ENCODE measurements around the gene ANXA6.

ANXA6 gene

DNA sequence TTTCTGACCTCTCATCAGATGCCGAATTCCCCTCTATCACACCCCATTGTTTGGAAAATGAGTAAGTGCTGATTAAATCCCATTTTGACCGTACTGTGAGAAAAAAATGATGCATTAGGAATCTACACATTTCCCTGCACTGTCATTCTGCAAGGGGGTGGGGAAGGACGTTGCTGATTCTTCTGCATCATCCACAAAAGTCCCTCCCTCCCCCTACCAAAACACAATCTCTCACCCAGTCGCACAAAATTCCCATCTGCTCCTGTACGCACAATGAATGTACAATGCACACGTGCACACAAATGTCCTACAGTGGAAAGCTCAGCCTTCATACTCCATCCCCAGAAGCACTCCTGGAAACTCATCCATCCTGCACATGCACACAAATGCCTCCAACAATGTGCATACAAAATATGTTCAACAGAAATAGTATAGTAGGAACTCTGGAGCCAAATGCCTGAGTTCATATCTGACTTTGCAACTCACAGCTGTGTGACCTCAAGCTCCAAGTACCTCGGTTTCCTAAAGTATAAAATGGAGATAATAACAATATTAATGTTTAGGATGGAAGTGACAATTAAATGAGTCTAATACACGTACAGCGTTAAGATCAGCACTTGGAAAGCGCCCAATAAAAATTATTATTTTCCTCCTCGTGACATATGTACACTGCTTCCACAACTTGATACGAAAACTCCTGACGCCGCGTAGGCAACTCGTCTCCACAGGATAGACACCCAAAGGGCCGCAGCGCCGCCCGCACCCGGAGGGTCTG, 77.6 kb downstream of the ANXA6 start:
- peak; percentile 79 for DNase-seq

- no peak for DNase-seq
Measured at GRCh38 chr5:151078490-151079262, 78.9 kb downstream of the ANXA6 start.

- DNase-seq = no peak
Measured at GRCh38 chr5:151077967-151078366, 79.6 kb downstream of the ANXA6 start.

GRCh38 chr5:151077419-151077818, 80.2 kb downstream of the ANXA6 start:
- DNase-seq = no peak

DNA sequence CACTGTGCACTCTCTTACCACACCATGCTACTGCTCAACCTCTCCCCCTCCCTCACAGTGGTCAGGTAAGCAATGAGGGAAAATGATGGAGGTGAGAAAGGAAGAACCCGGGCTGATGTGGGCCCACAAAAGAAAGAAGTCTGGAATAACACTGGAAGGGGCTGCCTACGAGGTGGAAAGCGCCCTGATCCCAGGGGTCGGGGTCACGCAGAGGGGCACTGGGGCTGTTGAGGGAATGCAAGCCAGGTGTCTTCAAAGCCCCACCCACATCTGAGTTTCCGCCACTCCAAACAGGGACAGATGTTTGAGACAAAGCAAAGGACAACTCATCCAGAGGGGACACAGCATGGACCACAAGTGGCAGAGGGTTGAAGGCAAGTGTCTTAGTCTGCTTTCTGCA, 81.0 kb downstream of the ANXA6 start:
- DNase-seq = no peak

DNA sequence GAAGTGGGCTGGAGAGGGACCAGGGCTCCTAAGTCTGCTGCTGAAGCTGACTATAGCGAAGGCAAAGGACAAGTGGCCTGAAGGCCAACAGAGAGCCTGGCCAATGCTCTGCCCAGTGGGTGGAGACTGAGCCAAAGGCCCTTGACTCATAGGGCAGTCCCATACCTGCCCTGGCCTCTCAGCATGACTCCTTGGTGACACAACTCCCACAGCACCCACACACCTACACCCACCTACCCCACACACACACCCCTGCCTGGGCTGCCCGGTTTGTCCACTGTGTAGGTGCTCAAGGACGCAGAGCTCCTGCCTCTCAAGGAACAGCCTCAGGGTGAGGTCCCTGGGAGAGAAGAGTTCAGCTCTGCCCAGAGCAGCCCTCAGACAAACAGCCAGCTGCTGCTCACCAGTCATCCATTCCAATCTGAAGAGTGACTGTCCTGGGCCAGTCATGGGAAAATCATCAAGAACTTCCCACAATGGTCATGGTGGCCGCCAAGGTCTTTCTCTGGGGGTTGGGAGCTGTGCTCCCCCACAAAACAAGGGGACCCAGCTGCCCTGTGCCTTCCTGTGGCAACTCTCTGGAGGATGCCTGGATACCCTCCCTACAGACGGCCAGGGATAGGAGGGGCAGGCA, 81.8 kb downstream of the ANXA6 start:
- DNase-seq = no peak

DNA sequence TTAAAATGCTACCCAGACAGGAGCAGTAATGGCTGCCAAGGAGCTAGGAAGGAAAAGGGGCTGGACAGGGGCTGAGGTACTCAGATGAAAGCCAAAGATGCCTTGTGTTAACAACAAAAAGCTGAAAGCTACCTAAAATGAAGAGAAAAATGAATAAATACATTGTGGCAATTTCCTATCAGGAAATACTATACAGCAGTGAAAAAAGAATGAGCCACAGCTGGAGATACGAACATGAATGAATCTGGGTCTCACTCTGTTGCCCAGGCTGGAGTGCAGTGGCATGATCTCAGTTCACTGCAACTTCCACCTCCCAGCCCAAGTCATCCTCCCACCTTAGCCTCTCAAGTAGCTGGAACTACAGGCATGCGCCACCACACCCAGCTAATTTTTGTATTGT, 83.0 kb downstream of the ANXA6 start:
- no peak for DNase-seq

GRCh38 chr5:151073280-151073679, 84.3 kb downstream of the ANXA6 start:
- no peak for DNase-seq

GRCh38 chr5:151072630-151073025, 85.0 kb downstream of the ANXA6 start:
- DNase-seq = no peak

- no peak for DNase-seq
Measured at GRCh38 chr5:151071848-151072629, 85.5 kb downstream of the ANXA6 start.

- DNase-seq = no peak
Measured at GRCh38 chr5:151071021-151071420, 86.6 kb downstream of the ANXA6 start.

- DNase-seq = no peak
Measured at GRCh38 chr5:151070449-151070848, 87.1 kb downstream of the ANXA6 start.

GRCh38 chr5:151068433-151069197, 89.0 kb downstream of the ANXA6 start:
- no peak for DNase-seq

- no peak for DNase-seq
Measured at GRCh38 chr5:151067632-151068432, 89.7 kb downstream of the ANXA6 start.

DNA sequence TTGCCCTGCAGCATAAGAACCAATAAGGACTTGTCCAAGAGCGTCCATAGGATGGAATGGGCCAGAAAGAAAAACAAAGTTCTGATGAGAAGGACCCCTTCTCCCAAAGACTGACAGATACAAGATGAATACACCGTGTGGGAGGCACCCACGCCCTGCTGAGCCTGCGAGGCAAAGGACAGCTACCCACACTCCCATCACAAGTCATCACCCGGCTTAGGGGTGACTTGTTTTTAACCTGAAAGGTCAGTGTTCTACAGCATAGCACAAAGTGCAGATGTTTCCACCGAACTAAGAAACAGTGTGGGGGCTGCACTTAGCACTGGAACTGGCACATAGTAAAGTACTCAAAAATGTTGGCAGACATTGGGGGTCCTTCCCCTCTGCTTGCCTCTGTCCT, 90.7 kb downstream of the ANXA6 start:
- DNase-seq = no peak

DNA sequence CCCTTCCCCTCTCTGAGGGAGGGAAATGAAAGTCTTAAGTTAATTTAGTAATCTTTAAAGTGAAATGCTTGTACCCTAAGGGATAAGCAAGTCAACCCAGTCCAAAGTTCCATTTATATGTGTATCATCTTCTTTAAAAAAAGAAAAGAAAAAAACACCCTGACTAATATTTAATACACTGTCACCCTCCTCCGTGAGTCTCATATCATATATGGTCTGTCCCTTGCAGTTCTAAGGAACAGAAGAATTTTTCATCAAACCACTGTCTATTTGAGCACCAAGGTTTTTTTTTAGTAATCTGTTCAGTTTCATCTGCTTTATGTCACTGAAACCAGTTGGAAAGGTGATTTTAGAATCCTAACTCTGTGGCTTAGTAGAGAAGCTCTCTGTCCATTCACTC, 92.0 kb downstream of the ANXA6 start:
- DNase-seq = no peak

- no peak for DNase-seq
Measured at GRCh38 chr5:151064916-151065499, 92.6 kb downstream of the ANXA6 start.

- peak; percentile 68 for DNase-seq
Measured at GRCh38 chr5:151063142-151063989, 94.2 kb downstream of the ANXA6 start.

- DNase-seq = no peak
Measured at GRCh38 chr5:151062405-151063141, 95.0 kb downstream of the ANXA6 start.

All from hematopoietic multipotent progenitor cell treated with erythropoietin and hydrocortisone succinate and interleukin-3 and kit ligand, for 6 days (in vitro differentiated cells).